H4 (cell line): ENCODE results near the gene BIN1. TPM values are rescaled to one million over a fixed set of nuclear protein-coding genes. Genes with fewer than 3 reads are reported as not detected.
A peak's percentile ranks its signal among the peaks of the same experiment; 100 is the strongest.
"Not testable (repeated sequence)": the region's sequence is repeated elsewhere in the genome, so short reads cannot be mapped to it uniquely, and the experiment has no call there.

Source experiments
- DNase-seq: peaks from one replicate; pipeline ENCODE4 v3.0.0-alpha.2; 2015; ENCODE audit warnings: low spot score
- total RNA-seq: library from RNA; depleted of rRNA; stranded (reverse); fragments of >200 nt; shearing (Covaris generic); gene quantifications from 2 replicates; pipeline ENCODE4 v1.2.3, GENCODE V29; 2014

BIN1 gene
- total RNA-seq, 1 experiment from 2014 or later, result 60.0 TPM

GRCh38 chr2:127134833-127135830 is 28.2 kb upstream of the BIN1 start:
- no peak for DNase-seq

GRCh38 chr2:127134235-127134634 is 27.3 kb upstream of the BIN1 start:
- no peak for DNase-seq

- no peak for DNase-seq
These were observed 26.8 kb upstream of the BIN1 start for GRCh38 chr2:127133793-127134192.

GRCh38 chr2:127130421-127130820 is 23.5 kb upstream of the BIN1 start:
- no peak for DNase-seq

- no peak for DNase-seq
These were observed 23.0 kb upstream of the BIN1 start for GRCh38 chr2:127129937-127130336.

- no peak for DNase-seq
These were observed 21.5 kb upstream of the BIN1 start for GRCh38 chr2:127128445-127128904.

- DNase-seq, result no peak
These were observed 18.9 kb upstream of the BIN1 start for GRCh38 chr2:127125821-127126220.

GRCh38 chr2:127124426-127124825 is 17.5 kb upstream of the BIN1 start:
- DNase-seq, result no peak

GRCh38 chr2:127122361-127123027 is 15.5 kb upstream of the BIN1 start:
- DNase-seq, result no peak

GRCh38 chr2:127121776-127122176 is 14.8 kb upstream of the BIN1 start:
- DNase-seq, result no peak

- DNase-seq, result no peak
These were observed 14.4 kb upstream of the BIN1 start for GRCh38 chr2:127121353-127121752.

- DNase-seq, result not testable (repeated sequence)
These were observed 13.5 kb upstream of the BIN1 start for GRCh38 chr2:127120408-127120807.

GRCh38 chr2:127118467-127118866 is 11.5 kb upstream of the BIN1 start:
- DNase-seq, result no peak

- DNase-seq, result no peak
These were observed 11.1 kb upstream of the BIN1 start for GRCh38 chr2:127118038-127118437.

- no peak for DNase-seq
These were observed 10.6 kb upstream of the BIN1 start for GRCh38 chr2:127117603-127118002.

GRCh38 chr2:127115471-127116199 is 8.7 kb upstream of the BIN1 start:
- DNase-seq, result no peak

GRCh38 chr2:127110985-127111384 is 4.0 kb upstream of the BIN1 start:
- DNase-seq, result no peak

- DNase-seq, result no peak
These were observed 1.2 kb upstream of the BIN1 start for GRCh38 chr2:127108090-127108523.

GRCh38 chr2:127107622-127107999 is 657 bp upstream of the BIN1 start:
- no peak for DNase-seq

GRCh38 chr2:127106457-127106990 is 430 bp downstream of the BIN1 start:
- DNase-seq, result no peak

- DNase-seq, result peak; percentile 69
These were observed 1.1 kb downstream of the BIN1 start for GRCh38 chr2:127105656-127106456.
